SKM-1 treated with dmso at 0.1 percent for 144 hours (cell line): ENCODE results near the gene LSM6.
A peak's percentile ranks its signal among the peaks of the same experiment; 100 is the strongest.

ENCODE experiments used
- DNase-seq: peaks from one replicate; lab custom pipeline; 2025; ENCODE audit not compliant: unreplicated experiment; lab: John Stamatoyannopoulos, UW

The LSM6 gene

DNA sequence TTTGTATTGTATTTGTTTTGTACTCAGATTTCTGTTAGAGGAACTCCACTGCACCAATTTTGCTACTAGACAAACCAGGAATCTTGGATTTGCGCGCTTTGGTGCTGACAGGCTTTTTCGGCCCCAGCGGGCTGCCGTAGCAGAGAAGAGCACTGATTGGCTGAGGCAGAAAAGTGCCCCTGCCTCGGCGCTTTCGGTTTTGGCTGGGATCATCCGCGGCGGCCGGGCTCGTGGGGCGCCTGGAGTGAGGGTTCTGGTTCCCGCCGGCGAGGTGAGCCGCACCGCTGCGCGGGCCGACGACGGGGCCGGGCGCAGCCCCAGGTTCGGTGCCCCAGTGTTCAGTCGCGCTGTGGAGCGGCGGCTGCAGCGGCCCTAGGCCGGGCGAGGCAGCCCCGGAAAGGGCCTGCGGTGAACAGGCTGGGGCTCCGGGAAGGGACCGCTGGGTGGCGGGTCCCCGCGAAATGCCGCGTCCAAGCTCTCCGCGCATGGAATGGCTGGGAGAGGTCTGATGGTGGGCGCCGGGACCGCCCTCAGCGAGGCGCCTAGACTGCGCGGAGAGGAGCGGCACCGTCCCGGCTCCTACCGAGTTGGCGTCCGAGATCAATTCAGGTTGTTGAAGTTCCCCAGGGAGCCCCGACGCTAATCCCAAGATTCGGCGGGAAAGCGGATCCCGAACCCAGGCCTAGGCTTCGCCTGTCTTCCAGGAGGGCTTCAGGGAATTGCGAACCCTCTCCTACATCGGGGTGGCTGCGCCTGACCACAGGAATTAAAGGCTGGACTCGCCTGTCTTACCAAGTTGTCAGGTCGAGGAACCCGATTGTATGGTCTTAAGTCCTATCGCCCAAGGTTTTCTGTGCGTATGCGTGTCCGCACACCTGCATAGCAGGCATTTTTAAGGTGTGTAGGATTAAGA is at the start of gene LSM6:
Gene LSM6, plus strand, starts transcription at position 178 of the 913 bp plus-strand sequence. CDS start 7,204 bp downstream, outside the sequence.
- DNase-seq: peak; percentile 74

DNA sequence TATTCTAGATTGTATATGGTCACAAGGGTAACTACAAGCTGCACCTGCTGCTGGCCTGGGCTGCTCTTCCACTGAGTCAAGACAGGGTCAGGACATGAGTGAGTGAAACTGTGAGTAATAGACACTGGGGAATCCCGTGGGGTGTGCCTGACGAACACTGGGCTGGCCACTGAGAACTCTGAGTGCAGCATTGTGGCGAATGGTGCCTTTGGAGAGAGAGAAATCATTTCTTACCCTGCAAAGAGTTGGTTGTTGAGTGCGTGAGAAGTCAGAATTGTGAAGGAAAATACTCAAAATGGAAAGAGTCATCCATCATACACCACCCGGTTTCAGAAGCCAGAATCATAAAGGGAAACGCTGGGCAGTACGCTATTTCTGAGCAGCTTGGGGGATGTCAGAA is 43.1 kb upstream of the LSM6 start:
- DNase-seq: no peak

DNA sequence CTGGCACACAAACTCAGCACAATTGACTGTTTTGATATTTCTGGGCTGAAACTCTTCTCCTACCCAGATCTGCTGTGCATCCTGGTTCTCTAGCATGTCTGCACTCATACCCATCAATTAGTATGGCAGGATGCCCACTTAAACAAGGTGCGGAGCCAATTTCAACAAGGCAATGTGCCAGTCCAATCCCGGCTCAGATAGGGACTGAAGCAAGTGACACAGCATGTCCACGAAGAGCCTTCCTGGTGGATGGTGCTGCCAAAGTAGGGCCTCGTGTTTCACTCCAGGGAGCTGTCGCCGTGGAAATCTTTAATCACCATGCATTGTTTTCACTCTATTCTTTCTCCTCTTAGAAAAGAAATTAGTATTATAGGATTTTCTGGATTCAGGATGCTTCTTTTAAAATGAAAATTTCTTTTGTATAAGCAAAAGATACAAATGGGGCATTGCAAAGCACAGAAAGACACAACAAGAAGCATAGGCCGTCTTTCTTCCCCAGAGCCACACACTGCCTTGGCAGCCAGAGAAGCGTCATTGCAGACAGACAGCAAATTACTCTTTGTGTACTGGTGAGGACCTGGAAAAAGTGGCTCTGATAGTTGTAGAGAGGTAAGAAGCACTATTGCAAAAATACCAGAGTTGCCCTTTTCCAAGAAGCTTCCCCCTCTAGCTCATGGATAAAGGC is 40.6 kb upstream of the LSM6 start:
- no peak for DNase-seq

GRCh38 chr4:146135941-146136340 is 39.6 kb upstream of the LSM6 start:
- DNase-seq: no peak

DNA sequence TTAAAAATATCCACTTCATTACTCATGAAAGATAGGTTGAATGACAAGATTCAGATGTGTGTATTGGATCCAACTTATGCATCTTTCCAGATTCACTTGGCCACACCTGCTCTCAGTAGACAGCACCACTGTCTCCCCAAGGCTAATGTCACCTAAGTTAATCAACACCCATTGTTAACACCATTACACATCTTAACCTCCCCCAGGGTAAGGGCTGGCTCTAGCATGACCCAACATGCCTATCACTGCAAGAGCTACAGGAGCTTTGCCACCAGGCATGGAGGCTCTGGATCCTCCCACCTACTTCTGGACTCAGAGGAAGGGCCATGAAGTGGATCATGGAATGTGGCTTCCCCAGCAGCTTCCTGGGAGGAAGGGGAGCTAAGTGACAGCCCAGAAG is 32.8 kb upstream of the LSM6 start:
- no peak for DNase-seq

GRCh38 chr4:146143888-146144287 is 31.6 kb upstream of the LSM6 start:
- peak; percentile 80 for DNase-seq

DNA sequence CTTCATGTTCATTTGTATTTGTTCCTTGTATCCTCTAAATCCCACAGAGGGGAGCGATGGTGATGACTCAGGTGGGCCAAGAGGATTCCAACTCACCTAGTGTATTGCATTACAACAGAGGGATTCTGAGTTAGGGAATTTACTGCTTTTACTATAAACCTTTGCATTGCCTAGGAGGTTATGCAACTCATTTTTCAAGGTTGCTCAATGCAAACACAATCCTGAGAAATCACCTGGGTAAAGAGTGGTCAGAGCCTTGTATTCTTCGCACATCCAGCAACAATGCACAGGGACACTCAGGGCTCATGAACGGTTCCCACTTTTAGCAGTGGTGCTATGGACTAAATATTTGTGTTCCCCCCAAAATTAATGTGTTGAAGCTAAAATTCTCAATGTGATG is 28.6 kb upstream of the LSM6 start:
- DNase-seq: no peak

DNA sequence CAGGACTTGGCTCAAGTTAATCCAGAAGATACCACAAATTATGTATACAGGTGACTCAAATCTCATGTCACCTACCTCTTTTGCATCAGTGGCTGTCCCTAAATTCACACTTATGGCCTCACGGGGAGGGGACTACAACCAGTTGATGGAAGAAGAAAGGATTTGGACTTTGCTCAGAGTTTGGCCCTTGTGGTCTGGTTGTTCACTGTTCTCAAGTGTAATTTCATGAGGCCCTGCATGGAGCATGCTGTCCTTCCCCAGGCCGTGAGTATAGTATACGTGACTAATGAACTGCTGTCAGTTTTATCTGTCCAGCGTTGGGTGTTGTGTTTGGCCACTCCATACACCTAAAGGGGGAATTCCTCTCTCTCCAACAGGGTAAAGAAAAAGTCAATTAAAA is 27.5 kb upstream of the LSM6 start:
- DNase-seq: no peak

- no peak for DNase-seq
These were observed 21.5 kb upstream of the LSM6 start for GRCh38 chr4:146154057-146154456.

GRCh38 chr4:146155152-146155724 is 20.3 kb upstream of the LSM6 start:
- DNase-seq: no peak

GRCh38 chr4:146158036-146158745 is 17.3 kb upstream of the LSM6 start:
- no peak for DNase-seq

- no peak for DNase-seq
These were observed 16.0 kb upstream of the LSM6 start for GRCh38 chr4:146159384-146160058.

DNA sequence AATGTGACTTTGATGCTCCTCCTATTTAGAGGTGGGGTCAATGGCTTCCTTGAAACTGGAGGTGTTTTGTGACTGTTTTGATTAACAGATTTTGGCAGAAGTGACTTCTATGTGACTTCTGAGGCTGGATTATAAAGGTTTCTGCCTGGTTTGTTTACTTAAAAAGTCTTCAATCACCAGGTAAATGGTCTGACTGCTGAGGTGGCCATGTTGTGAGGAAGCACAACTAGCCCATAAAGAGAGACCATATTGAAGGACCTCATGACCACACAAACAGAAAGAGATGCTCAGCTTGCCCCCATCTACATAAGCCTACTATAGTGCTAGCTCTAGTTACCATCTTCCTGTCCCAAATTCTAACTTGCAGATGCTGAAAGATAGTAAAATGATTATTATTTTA is 14.3 kb upstream of the LSM6 start:
- no peak for DNase-seq

GRCh38 chr4:146165221-146165620 is 10.3 kb upstream of the LSM6 start:
- no peak for DNase-seq

DNA sequence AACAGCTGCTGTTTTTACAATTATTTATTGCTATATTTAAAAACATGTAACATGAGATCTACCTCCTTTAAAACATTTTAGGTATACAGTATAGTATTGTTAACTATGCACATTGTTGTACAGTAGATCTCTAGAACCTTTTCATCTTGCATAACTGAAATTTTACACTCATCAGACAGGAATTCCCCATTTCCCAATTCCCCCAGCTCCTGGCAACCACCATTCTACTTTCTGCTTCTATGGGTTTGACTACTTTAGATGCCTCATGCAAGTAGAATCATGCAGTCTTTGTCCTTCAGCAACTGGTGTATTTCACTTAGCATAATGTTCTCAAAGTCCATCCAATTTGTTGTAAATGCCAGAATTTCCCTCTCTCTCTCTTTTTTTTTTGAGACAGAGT is 9.7 kb upstream of the LSM6 start:
- no peak for DNase-seq

DNA sequence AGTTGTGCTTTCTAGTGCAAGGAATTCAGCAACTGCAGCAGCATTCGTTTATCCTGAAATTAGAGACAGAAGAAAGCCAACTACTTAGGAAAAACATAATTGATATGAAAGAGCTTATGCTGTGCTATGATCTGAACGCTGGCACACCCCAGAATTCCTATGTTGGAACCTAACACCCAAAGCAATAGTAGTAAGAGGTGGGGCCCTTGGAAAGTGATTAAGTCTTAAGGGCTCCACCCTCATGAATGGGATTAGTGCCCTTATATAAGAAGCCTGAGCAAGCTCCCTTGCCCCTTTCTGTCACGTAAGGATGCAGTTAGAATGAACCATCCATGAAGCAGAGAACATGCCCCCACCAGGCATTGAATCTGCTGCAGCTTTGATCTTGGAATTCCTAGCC is 5.4 kb upstream of the LSM6 start:
- DNase-seq: no peak

- peak; percentile 18 for DNase-seq
These were observed 1.4 kb downstream of the LSM6 start for GRCh38 chr4:146176891-146177290.

- DNase-seq: no peak
These were observed 2.6 kb downstream of the LSM6 start for GRCh38 chr4:146178126-146178525.

DNA sequence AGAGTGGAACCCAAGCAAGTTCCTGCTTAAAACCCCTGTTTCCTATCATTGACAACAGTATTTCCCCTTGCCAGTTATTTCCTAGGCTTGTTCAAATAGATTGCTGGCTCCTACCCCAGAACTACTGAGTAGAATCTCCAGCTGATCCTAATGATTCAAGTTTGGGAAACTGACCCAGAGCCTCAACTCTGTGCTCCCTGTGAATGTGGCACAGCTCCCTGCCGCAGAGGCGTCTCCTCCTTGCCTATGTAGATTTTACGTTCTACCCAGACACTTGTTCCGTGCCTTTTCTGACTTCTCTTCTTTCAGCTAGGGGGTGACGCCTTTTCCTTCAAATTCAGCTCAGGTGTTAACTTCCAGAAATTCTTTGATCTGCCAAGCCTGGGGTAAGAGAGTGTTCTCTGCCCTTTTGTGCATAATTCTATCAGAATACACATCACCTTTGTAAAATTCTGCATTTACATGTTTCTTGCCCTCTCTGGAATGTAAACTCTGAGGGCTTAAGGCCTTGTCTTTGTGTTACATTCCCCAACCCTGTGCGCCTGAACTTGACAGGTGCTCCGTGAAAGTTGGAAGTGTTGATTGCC is 4.4 kb downstream of the LSM6 start:
- DNase-seq: no peak

DNA sequence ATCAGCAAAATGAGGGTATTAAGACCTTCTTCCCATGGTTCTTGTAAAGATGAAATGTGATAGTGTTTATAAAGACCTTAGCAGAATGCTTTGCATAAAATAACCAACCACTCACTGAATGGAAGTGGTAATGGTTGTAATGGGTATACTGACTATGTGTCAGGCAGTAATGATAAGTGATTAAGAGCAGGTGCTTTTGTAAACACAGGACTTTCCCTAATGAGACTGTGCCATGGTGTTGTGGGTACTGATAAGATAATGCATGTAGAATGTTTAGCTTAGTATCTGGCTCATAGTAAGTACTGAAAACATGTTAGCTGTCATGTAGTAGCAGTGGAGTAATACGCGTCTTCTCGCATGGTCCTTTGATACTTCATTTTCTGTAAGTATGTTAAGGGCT is 6.9 kb downstream of the LSM6 start:
- DNase-seq: no peak
